Measurements from ENCODE around the gene OTOA.

- no peak for TF ChIP-seq EZH2 (IDR thresholded peaks at IDR 0.05; ENCODE audit: borderline replicate concordance, low read length)
- TF ChIP-seq CTCF (IDR thresholded peaks at IDR 0.05; ENCODE audit: low read length) = no peak
Observed at GRCh38 chr16:21703589-21704174, 39.9 kb downstream of the OTOA start.

All from OCI-LY1 (cell line).